ENCODE data around the gene SPTBN1.

Gene SPTBN1

DNA sequence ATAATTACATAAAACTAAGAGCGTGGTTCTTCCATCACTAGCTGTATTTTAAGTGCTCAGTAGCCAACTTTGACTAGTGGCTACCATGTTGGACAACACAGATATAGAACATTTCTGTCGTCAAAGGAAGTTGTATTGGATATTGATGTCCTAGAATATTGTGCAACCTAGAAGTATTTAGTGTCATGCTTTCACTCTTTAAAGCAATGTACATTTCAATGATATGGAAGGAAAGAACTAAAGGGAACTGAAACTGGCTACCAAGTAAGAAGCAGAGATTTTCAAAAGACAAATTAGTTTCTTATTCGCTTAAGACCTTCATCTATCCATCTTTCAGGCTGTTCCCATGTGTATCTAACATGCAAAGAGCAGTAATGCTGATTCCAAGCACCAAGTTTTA lies 182.0 kb downstream of the SPTBN1 start:
- DNase-seq: no peak

DNA sequence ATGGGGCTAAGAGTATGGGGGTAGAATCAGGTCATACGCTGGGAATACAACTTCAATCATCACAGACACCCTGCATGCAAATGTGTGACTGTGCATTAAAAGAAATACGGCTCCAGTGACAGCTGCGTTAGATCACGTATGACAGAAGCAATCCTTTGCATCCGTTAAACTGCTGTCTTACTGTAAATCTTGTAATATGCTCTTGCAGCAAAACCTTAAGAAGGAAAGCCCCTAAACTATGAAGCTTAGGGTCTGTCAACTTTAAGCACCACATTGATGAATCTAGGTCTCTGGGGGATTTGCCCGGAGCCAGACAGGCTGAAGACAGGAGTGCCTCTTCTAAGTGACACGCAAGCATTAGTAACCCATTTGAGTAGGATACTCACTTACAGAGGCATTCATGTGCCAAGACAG lies 182.7 kb downstream of the SPTBN1 start:
- DNase-seq: no peak

GRCh38 chr2:54639609-54640008 lies 183.5 kb downstream of the SPTBN1 start:
- no peak for DNase-seq

GRCh38 chr2:54640834-54641540 lies 184.9 kb downstream of the SPTBN1 start:
- DNase-seq: no peak

GRCh38 chr2:54641988-54642387 lies 185.9 kb downstream of the SPTBN1 start:
- no peak for DNase-seq

- DNase-seq: no peak
Observed at GRCh38 chr2:54642677-54643430, 186.7 kb downstream of the SPTBN1 start.

- no peak for DNase-seq
Observed at GRCh38 chr2:54644236-54644635, 188.1 kb downstream of the SPTBN1 start.

DNA sequence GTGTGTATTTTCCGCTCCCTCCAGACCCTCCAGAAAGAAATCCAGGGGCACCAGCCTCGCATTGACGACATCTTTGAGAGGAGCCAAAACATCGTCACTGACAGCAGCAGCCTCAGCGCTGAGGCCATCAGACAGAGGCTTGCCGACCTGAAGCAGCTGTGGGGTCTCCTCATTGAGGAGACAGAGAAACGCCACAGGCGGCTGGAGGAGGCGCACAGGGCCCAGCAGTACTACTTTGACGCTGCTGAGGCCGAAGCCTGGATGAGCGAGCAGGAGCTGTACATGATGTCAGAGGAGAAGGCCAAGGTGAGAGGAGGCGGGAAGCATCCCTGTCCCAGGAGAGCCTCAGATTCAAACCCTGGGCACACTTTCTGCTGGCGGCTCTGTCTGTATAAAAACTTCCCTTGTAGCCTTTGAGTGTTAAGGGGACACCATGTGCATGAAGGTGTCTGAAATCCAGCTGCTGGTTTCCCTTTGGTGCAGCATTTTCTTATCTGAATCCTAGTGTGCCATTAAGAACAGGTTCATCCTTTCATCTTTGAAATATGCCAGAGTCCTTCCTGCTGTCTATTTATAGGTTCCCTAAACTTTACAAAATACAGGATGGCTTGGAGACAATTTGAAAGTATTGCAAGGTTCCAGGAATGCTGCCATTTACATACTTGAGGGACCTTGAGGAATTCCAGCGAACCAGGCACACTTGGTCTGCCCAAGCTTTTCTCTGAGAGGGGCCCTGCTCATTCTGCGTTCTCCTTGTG lies 190.2 kb downstream of the SPTBN1 start:
- no peak for DNase-seq

- DNase-seq: no peak
Observed at GRCh38 chr2:54648256-54648655, 192.1 kb downstream of the SPTBN1 start.

GRCh38 chr2:54649191-54649590 lies 193.1 kb downstream of the SPTBN1 start:
- DNase-seq: no peak

- no peak for DNase-seq
Observed at GRCh38 chr2:54649633-54650032, 193.5 kb downstream of the SPTBN1 start.

GRCh38 chr2:54650612-54651011 lies 194.5 kb downstream of the SPTBN1 start:
- no peak for DNase-seq

GRCh38 chr2:54651291-54651690 lies 195.2 kb downstream of the SPTBN1 start:
- no peak for DNase-seq

DNA sequence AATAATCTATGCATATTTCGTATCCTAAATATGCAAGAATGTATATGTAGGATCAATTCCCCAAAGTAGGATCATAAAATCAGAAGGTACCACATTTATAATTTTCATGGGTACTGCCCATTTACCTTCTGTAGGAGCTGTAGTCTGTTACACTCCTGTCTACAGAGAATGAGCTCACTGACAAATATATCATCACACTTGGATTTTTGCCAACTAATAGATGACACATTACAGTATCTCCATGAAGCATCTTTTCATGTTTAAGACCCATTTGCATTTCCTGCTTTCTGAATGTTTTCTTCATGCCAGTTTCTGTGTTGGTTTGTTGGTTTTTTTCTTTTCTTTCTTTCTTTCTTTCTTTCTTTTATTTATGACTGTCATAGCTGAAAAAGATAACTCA lies 196.4 kb downstream of the SPTBN1 start:
- DNase-seq: no peak

DNA sequence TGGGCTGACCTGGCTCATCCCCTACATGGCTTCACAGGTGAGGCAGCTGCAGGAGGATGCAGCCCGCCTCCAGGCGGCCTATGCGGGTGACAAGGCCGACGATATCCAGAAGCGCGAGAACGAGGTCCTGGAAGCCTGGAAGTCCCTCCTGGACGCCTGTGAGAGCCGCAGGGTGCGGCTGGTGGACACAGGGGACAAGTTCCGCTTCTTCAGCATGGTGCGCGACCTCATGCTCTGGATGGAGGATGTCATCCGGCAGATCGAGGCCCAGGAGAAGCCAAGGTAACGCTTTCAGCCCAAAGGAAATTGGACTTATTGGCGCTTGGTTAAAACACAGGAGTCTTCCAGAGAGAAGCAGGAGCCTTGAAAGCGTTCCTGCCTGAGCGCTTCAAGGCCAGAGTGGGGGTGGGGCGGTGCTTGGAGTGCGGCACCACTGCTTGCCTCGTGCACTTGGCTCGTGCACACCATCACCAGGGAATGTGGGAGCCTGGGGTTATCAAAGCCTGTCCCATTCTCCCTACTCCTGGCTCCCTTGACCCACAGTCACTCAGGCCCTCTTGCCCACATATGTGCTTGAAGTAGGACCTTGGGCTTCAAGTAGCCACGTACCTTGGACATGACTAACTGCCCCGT lies 197.6 kb downstream of the SPTBN1 start:
- DNase-seq: no peak

- DNase-seq: no peak
Observed at GRCh38 chr2:54655046-54655809, 199.1 kb downstream of the SPTBN1 start.

DNA sequence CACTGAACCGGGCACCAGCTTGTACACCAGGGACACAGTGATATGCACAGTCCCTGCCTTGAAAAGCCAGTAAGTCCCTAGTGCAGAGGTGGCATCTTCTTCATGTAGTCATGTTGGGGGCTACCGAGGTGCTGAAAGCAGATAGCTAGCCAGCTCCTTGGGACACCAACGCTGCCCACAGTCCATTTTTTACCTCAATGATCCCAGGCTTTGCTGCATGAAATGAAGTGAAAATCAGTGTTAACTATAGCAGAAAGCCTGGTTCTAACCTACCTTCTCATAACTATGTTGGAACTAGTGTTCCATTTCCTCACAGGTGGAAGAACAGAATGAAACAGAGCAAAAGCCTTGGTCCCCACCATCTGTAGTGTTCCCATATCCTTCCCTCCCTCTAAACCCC lies 200.7 kb downstream of the SPTBN1 start:
- DNase-seq: no peak

- peak; percentile 48 for DNase-seq
Observed at GRCh38 chr2:54657664-54658083, 201.5 kb downstream of the SPTBN1 start.

- no peak for DNase-seq
Observed at GRCh38 chr2:54658564-54659071, 202.5 kb downstream of the SPTBN1 start.

DNA sequence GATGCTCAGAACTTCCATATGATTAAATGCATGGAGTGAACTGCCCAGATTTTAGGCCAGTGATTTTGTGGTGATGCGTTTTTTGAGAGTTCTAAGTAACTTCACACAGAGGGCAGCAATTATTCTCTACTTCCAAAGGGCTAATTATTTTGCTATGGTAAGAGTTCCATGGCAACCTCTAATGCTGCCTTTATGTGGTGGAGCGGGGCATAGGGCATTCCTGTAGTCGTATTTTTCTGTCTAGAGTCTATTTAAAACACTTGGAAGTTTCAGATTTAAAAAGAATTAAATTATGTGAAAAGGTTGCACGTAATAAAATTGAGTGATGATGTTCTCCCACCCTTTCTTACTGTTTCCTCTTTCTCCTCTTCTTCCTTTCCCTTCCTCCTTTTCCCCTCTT lies 203.4 kb downstream of the SPTBN1 start:
- no peak for DNase-seq

- no peak for DNase-seq
Observed at GRCh38 chr2:54660752-54661151, 204.6 kb downstream of the SPTBN1 start.

GRCh38 chr2:54663424-54664030 lies 207.4 kb downstream of the SPTBN1 start:
- no peak for DNase-seq

Measured in activated CD4-positive, alpha-beta T cell treated with anti-CD3 and anti-CD28 coated beads, Interleukin-2, amount 50 U/mL, for 48 hours (primary cell).